ENCODE measurements around the gene SCCPDH.
"Not testable (repeated sequence)": the region's sequence is repeated elsewhere in the genome, so short reads cannot be mapped to it uniquely, and the experiment has no call there.

Gene SCCPDH

GRCh38 chr1:246803883-246804282 lies 79.7 kb downstream of the SCCPDH start:
- H3K27me3 ChIP-seq (ENCODE audit: control insufficient read depth, insufficient read depth, low read length) = no peaks in the 10 kb centered on the region
- H3K27ac ChIP-seq (ENCODE audit: low read depth, low read length) = no peak overlapping the region
- no peaks in the 10 kb centered on the region for H3K4me1 ChIP-seq (ENCODE audit: control insufficient read depth, insufficient read depth, low read length)
- no peak overlapping the region for H3K4me3 ChIP-seq (ENCODE audit: low read length)
- no peaks in the 10 kb centered on the region for H3K36me3 ChIP-seq (ENCODE audit: control insufficient read depth, insufficient read depth, low read length)
- H3K9ac ChIP-seq (ENCODE audit: low read length) = no peak overlapping the region

GRCh38 chr1:246805135-246805716 lies 81.0 kb downstream of the SCCPDH start:
- Histone ChIP-seq H3K27me3 (ENCODE audit: control insufficient read depth, insufficient read depth, low read length) (no peaks in the 10 kb centered on the region), H3K27ac (ENCODE audit: low read depth, low read length) (no peak overlapping the region), H3K9ac (ENCODE audit: low read length) (no peak overlapping the region), H3K36me3 (ENCODE audit: control insufficient read depth, insufficient read depth, low read length) (no peaks in the 10 kb centered on the region), H3K4me3 (ENCODE audit: low read length) (no peak overlapping the region), H3K4me1 (ENCODE audit: control insufficient read depth, insufficient read depth, low read length) (no peaks in the 10 kb centered on the region)

GRCh38 chr1:246809473-246809872 lies 85.3 kb downstream of the SCCPDH start:
- Histone ChIP-seq H3K27ac (ENCODE audit: low read depth, low read length) (no peak overlapping the region), H3K4me3 (ENCODE audit: low read length) (no peak overlapping the region), H3K9ac (ENCODE audit: low read length) (no peak overlapping the region), H3K27me3 (ENCODE audit: control insufficient read depth, insufficient read depth, low read length) (no peaks in the 10 kb centered on the region), H3K4me1 (ENCODE audit: control insufficient read depth, insufficient read depth, low read length) (no peaks in the 10 kb centered on the region), H3K36me3 (ENCODE audit: control insufficient read depth, insufficient read depth, low read length) (no peaks in the 10 kb centered on the region)

GRCh38 chr1:246811985-246812384 lies 87.8 kb downstream of the SCCPDH start:
- H3K36me3 ChIP-seq (ENCODE audit: control insufficient read depth, insufficient read depth, low read length) = no peaks in the 10 kb centered on the region
- no peaks in the 10 kb centered on the region for H3K4me1 ChIP-seq (ENCODE audit: control insufficient read depth, insufficient read depth, low read length)
- H3K4me3 ChIP-seq (ENCODE audit: low read length) = no peak overlapping the region
- H3K9ac ChIP-seq (ENCODE audit: low read length) = no peak overlapping the region
- H3K27ac ChIP-seq (ENCODE audit: low read depth, low read length) = no peak overlapping the region
- no peaks in the 10 kb centered on the region for H3K27me3 ChIP-seq (ENCODE audit: control insufficient read depth, insufficient read depth, low read length)

- not testable (repeated sequence) for H3K27me3 ChIP-seq (ENCODE audit: control insufficient read depth, insufficient read depth, low read length); H3K4me1 ChIP-seq (ENCODE audit: control insufficient read depth, insufficient read depth, low read length); H3K9ac ChIP-seq (ENCODE audit: low read length); H3K27ac ChIP-seq (ENCODE audit: low read depth, low read length); H3K4me3 ChIP-seq (ENCODE audit: low read length); H3K36me3 ChIP-seq (ENCODE audit: control insufficient read depth, insufficient read depth, low read length)
These were observed 89.1 kb downstream of the SCCPDH start for GRCh38 chr1:246813325-246813724.

GRCh38 chr1:246814890-246815289 lies 90.7 kb downstream of the SCCPDH start:
- H3K27ac ChIP-seq (ENCODE audit: low read depth, low read length) = no peak overlapping the region
- H3K4me1 ChIP-seq (ENCODE audit: control insufficient read depth, insufficient read depth, low read length) = no peaks in the 10 kb centered on the region
- no peaks in the 10 kb centered on the region for H3K27me3 ChIP-seq (ENCODE audit: control insufficient read depth, insufficient read depth, low read length)
- H3K9ac ChIP-seq (ENCODE audit: low read length) = no peak overlapping the region
- no peaks in the 10 kb centered on the region for H3K36me3 ChIP-seq (ENCODE audit: control insufficient read depth, insufficient read depth, low read length)
- H3K4me3 ChIP-seq (ENCODE audit: low read length) = no peak overlapping the region

- H3K9ac ChIP-seq (ENCODE audit: low read length) = no peak overlapping the region
- no peak overlapping the region for H3K27ac ChIP-seq (ENCODE audit: low read depth, low read length)
- no peaks in the 10 kb centered on the region for H3K27me3 ChIP-seq (ENCODE audit: control insufficient read depth, insufficient read depth, low read length)
- no peaks in the 10 kb centered on the region for H3K36me3 ChIP-seq (ENCODE audit: control insufficient read depth, insufficient read depth, low read length)
- no peak overlapping the region for H3K4me3 ChIP-seq (ENCODE audit: low read length)
- H3K4me1 ChIP-seq (ENCODE audit: control insufficient read depth, insufficient read depth, low read length) = no peaks in the 10 kb centered on the region
These were observed 91.6 kb downstream of the SCCPDH start for GRCh38 chr1:246815693-246816270.
